Cerebellar cortex (tissue), 1 donor: ENCODE data around the gene INKA1.

Experiments used
- DNase-seq: peaks from one replicate; pipeline ENCODE4 v3.0.0-alpha.2; 2015; ENCODE audit warnings: low spot score

The INKA1 gene

GRCh38 chr3:49786357-49787181, 16.5 kb upstream of the INKA1 start, which contains the start of gene IP6K1:
Gene IP6K1 (minus strand): TSS chr3:49786542. CDS start chr3:49748040, 38,502 bp downstream.
- DNase-seq = peak; percentile 100

- DNase-seq = no peak
These were observed 15.9 kb upstream of the INKA1 start for GRCh38 chr3:49787182-49787464.

GRCh38 chr3:49787536-49787935, 15.5 kb upstream of the INKA1 start:
- no peak for DNase-seq

- no peak for DNase-seq
These were observed 15.0 kb upstream of the INKA1 start for GRCh38 chr3:49788056-49788455.

GRCh38 chr3:49790626-49791411, 12.2 kb upstream of the INKA1 start:
- DNase-seq = no peak

GRCh38 chr3:49791571-49791970, 11.5 kb upstream of the INKA1 start:
- no peak for DNase-seq

GRCh38 chr3:49792371-49793150, 10.5 kb upstream of the INKA1 start:
- DNase-seq = no peak

GRCh38 chr3:49793486-49794085, 9.5 kb upstream of the INKA1 start:
- DNase-seq = no peak

GRCh38 chr3:49794431-49794830, 8.6 kb upstream of the INKA1 start:
- no peak for DNase-seq

- DNase-seq = no peak
These were observed 7.8 kb upstream of the INKA1 start for GRCh38 chr3:49794926-49795905.

GRCh38 chr3:49799105-49799504, 4.0 kb upstream of the INKA1 start:
- no peak for DNase-seq

- DNase-seq = no peak
These were observed 3.3 kb upstream of the INKA1 start, which contains the start of gene CDHR4 for GRCh38 chr3:49799761-49800160. Gene CDHR4 (minus strand): TSS chr3:49799873. CDS start chr3:49799812, 61 bp downstream.

GRCh38 chr3:49801160-49801559, 1.9 kb upstream of the INKA1 start:
- no peak for DNase-seq

- DNase-seq = peak; percentile 29
These were observed 542 bp downstream of the INKA1 start for GRCh38 chr3:49803465-49804140.

- DNase-seq = no peak
These were observed 1.3 kb downstream of the INKA1 start for GRCh38 chr3:49804141-49805041.

- peak; percentile 73 for DNase-seq
These were observed 2.3 kb downstream of the INKA1 start for GRCh38 chr3:49805367-49805782.

GRCh38 chr3:49805897-49806701, 3.0 kb downstream of the INKA1 start:
- no peak for DNase-seq

GRCh38 chr3:49806850-49807249, 3.8 kb downstream of the INKA1 start:
- DNase-seq = no peak
